IMR-90 (cell line): ENCODE results near the gene CDC42EP4. TPM values are rescaled to one million over a fixed set of nuclear protein-coding genes. Genes with fewer than 3 reads are reported as not detected.

Experiments
- ATAC-seq: fragments of 200-7000 bp; cut with Tn5 transposase; 2 replicates; pipeline ENCODE4 v1.9.1; 2020; ENCODE audit warnings: low read depth, mild to moderate bottlenecking, moderate library complexity
- BruUV-seq: library from RNA; stranded (reverse); fragments of 400-500 nt; replicated peaks from 2 replicates; lab custom pipeline; 2021; lab: Mats Ljungman, UMichigan
- CTCF ChIA-PET: fragments of 300-600 bp; formaldehyde crosslinking; extraction: SDS; loops from one replicate; lab custom pipeline; 2021; ENCODE audit warnings: antibody characterized with exemption; lab: Yijun Ruan, JAX
- POLR2A ChIA-PET: fragments of 300-600 bp; sonication (Branson Sonifier 250); formaldehyde crosslinking; loops from one replicate; lab custom pipeline; 2022; ENCODE audit warnings: antibody characterized with exemption; ENCODE audit not compliant: unreplicated experiment; lab: Charles Lee
- DNase-seq: peaks from one replicate; pipeline ENCODE4 v3.0.0; 2013
- H2AFZ ChIP-seq: replicated peaks from 2 replicates; pipeline ENCODE3; 2013; ENCODE audit warnings: low read length, mild to moderate bottlenecking; ENCODE audit not compliant: poor library complexity
- H2AK5ac ChIP-seq: 2 replicates; pipeline ENCODE4 v1.6.1; 2013; ENCODE audit warnings: low read depth, low read length, inconsistent platforms
- H2AK9ac ChIP-seq: replicated peaks from 2 replicates; pipeline ENCODE3; 2013; ENCODE audit warnings: mild to moderate bottlenecking, low read depth, low read length, moderate library complexity; ENCODE audit not compliant: poor library complexity
- H2BK120ac ChIP-seq: 2 replicates; pipeline ENCODE4 v1.6.1; 2013; ENCODE audit warnings: low read depth, low read length, inconsistent platforms
- H2BK15ac ChIP-seq: 3 replicates; pipeline ENCODE4 v1.6.1; 2013; ENCODE audit warnings: low read depth, low read length, inconsistent platforms
- H2BK20ac ChIP-seq: 2 replicates; pipeline ENCODE4 v1.6.1; 2013; ENCODE audit warnings: low read depth, mild to moderate bottlenecking, inconsistent platforms, low read length, moderate library complexity
- H2BK5ac ChIP-seq: 2 replicates; pipeline ENCODE4 v1.6.1; 2013; ENCODE audit warnings: mild to moderate bottlenecking, low read depth, low read length, inconsistent platforms; ENCODE audit not compliant: poor library complexity, severe bottlenecking
- H3K14ac ChIP-seq: replicated peaks from 2 replicates; pipeline ENCODE4 v1.6.1; 2013; ENCODE audit warnings: low read depth, low read length, inconsistent platforms
- H3K18ac ChIP-seq: 2 replicates; pipeline ENCODE4 v1.6.1; 2013; ENCODE audit warnings: low read depth, low read length, control low read depth
- H3K23ac ChIP-seq: 2 replicates; pipeline ENCODE4 v1.6.1; 2013; ENCODE audit warnings: low read depth, low read length, inconsistent platforms
- H3K27ac ChIP-seq: 2 replicates; pipeline ENCODE4 v1.5.1; 2013; ENCODE audit warnings: mild to moderate bottlenecking, control low read depth, low read length; ENCODE audit not compliant: insufficient read depth
- H3K27me3 ChIP-seq: 2 replicates; pipeline ENCODE4 v1.6.1; 2013; ENCODE audit warnings: low read length; ENCODE audit not compliant: control insufficient read depth, insufficient read depth
- H3K36me3 ChIP-seq: 2 replicates; pipeline ENCODE4 v1.6.1; 2013; ENCODE audit warnings: low read length, mixed read lengths; ENCODE audit not compliant: control insufficient read depth, insufficient read depth
- H3K4ac ChIP-seq: 2 replicates; pipeline ENCODE4 v1.6.1; 2013; ENCODE audit warnings: low read depth, low read length, inconsistent platforms
- H3K4me1 ChIP-seq: 2 replicates; pipeline ENCODE4 v1.6.1; 2013; ENCODE audit warnings: low read length, mixed read lengths; ENCODE audit not compliant: control insufficient read depth, insufficient read depth
- H3K4me2 ChIP-seq: 2 replicates; pipeline ENCODE4 v1.6.1; 2013; ENCODE audit warnings: low read depth, mild to moderate bottlenecking, control low read depth, low read length, moderate library complexity
- H3K4me3 ChIP-seq: 2 replicates; pipeline ENCODE4 v1.5.1; 2013; ENCODE audit warnings: low read depth, mild to moderate bottlenecking, control low read depth, low read length, moderate library complexity; ENCODE audit not compliant: insufficient read depth
- H3K56ac ChIP-seq: 2 replicates; pipeline ENCODE4 v1.6.1; 2013; ENCODE audit warnings: low read length, inconsistent platforms; ENCODE audit not compliant: insufficient read depth; ENCODE audit errors: extremely low read depth
- H3K79me1 ChIP-seq, 2 experiments: 2 replicates each; pipeline ENCODE4 v1.6.1; 2013; ENCODE audit warnings: low read length in 2 of 2, inconsistent platforms in 1 of 2, low read depth in 1 of 2
- H3K9ac ChIP-seq: 2 replicates; pipeline ENCODE4 v1.6.1; 2013; ENCODE audit warnings: low read depth, low read length, control low read depth
- H3K9me1 ChIP-seq: 2 replicates; pipeline ENCODE4 v1.6.1; 2013; ENCODE audit warnings: low read length, inconsistent platforms; ENCODE audit not compliant: insufficient read depth
- H3K9me3 ChIP-seq: 2 replicates; pipeline ENCODE4 v1.6.1; 2013; ENCODE audit warnings: low read length; ENCODE audit not compliant: control insufficient read depth, insufficient read depth
- H4K20me1 ChIP-seq: 2 replicates; pipeline ENCODE4 v1.6.1; 2013; ENCODE audit warnings: low read length, inconsistent platforms; ENCODE audit not compliant: insufficient read depth
- H4K5ac ChIP-seq: 2 replicates; pipeline ENCODE4 v1.6.1; 2013; ENCODE audit warnings: mild to moderate bottlenecking, low read depth, low read length, control low read depth
- H4K8ac ChIP-seq, 2 experiments: 2 replicates each; pipeline ENCODE4 v1.6.1; 2013; ENCODE audit warnings: low read depth in 2 of 2, low read length in 2 of 2, control low read depth in 1 of 2, inconsistent platforms in 1 of 2
- H4K91ac ChIP-seq: 2 replicates; pipeline ENCODE4 v1.6.1; 2013; ENCODE audit warnings: low read depth, low read length, inconsistent platforms; ENCODE audit not compliant: insufficient read depth
- BHLHE40 ChIP-seq: fragments of 150-350 bp; IDR thresholded peaks from 2 replicates; pipeline ENCODE4 v1.6.1; 2016; ENCODE audit warnings: mild to moderate bottlenecking, low read depth, low read length
- CEBPB ChIP-seq: IDR thresholded peaks from 2 replicates; pipeline ENCODE4 v1.6.1; 2012; ENCODE audit warnings: low read depth, low read length, improper control_type of control experiment
- FOS ChIP-seq: fragments of 150-350 bp; IDR thresholded peaks from 2 replicates; pipeline ENCODE4 v1.6.1; 2016; ENCODE audit warnings: low read depth, low read length
- MAFK ChIP-seq: IDR thresholded peaks from 2 replicates; pipeline ENCODE4 v1.6.1; 2012; ENCODE audit warnings: low read depth, low read length, improper control_type of control experiment
- MAZ ChIP-seq: IDR thresholded peaks from 2 replicates; pipeline ENCODE4 v1.6.1; 2012; ENCODE audit warnings: low read depth, mild to moderate bottlenecking, low read length, improper control_type of control experiment, moderate library complexity, borderline replicate concordance
- MXI1 ChIP-seq: IDR thresholded peaks from 2 replicates; pipeline ENCODE4 v1.6.1; 2012; ENCODE audit warnings: low read depth, mild to moderate bottlenecking, low read length, moderate library complexity, borderline replicate concordance
- NFE2L2 ChIP-seq: fragments of 150-350 bp; IDR thresholded peaks from 2 replicates; pipeline ENCODE4 v1.6.1; 2016; ENCODE audit warnings: low read depth, mild to moderate bottlenecking, low read length
- POLR2A ChIP-seq: IDR thresholded peaks from 2 replicates; pipeline ENCODE4 v1.6.1; 2012; ENCODE audit warnings: mild to moderate bottlenecking, low read depth, low read length
- RAD21 ChIP-seq: IDR thresholded peaks from 2 replicates; pipeline ENCODE4 v1.6.1; 2012; ENCODE audit warnings: low read length, improper control_type of control experiment
- RCOR1 ChIP-seq: IDR thresholded peaks from 2 replicates; pipeline ENCODE4 v1.6.1; 2012; ENCODE audit warnings: mild to moderate bottlenecking, low read length, improper control_type of control experiment; ENCODE audit not compliant: insufficient replicate concordance
- RFX5 ChIP-seq: IDR thresholded peaks from 2 replicates; pipeline ENCODE4 v1.8.0; 2012; ENCODE audit warnings: low read depth, mild to moderate bottlenecking, low read length, moderate library complexity
- SMC3 ChIP-seq: fragments of 150-350 bp; IDR thresholded peaks from 2 replicates; pipeline ENCODE4 v1.6.1; 2016; ENCODE audit warnings: low read depth, mild to moderate bottlenecking, antibody characterized with exemption, low read length, moderate library complexity
- USF2 ChIP-seq: fragments of 150-350 bp; IDR thresholded peaks from 2 replicates; pipeline ENCODE4 v1.6.1; 2017; ENCODE audit warnings: mild to moderate bottlenecking, antibody characterized with exemption, low read length, low read depth
- WGBS, 2 experiments: methylation state at CpG; one replicate each; pipeline versions ENCODE4 v1.1.5 to v1.1.7; 2013; ENCODE audit warnings: missing lambda C conversion rate in 2 of 2; ENCODE audit not compliant: insufficient read length in 1 of 2; ENCODE audit errors: extremely low coverage in 2 of 2; 5-methylcytosine and 5-hydroxymethylcytosine counted together
- dilution Hi-C: fragments of 300-500 bp; cut with HindIII; formaldehyde crosslinking; loops from one replicate; pipeline ENCODE4 v1.14.3; 2018; ENCODE audit warnings: low sequenced_read_pairs; ENCODE audit not compliant: unreplicated experiment
- in situ Hi-C: fragments of 300-500 bp; cut with MboI; formaldehyde crosslinking; loops from 3 replicates; pipeline ENCODE4 v1.14.3; 2019; ENCODE audit warnings: low sequenced_read_pairs, inconsistent platforms, mixed read lengths
- intact Hi-C: fragments of 100-400 bp; cut with micrococcal nuclease; formaldehyde crosslinking; loops from 2 replicates; pipeline ENCODE4 v1.10.0; 2022
- polyA plus RNA-seq, 3 experiments: library from polyadenylated mRNA; depleted of rRNA; stranded (reverse); fragments of >200 nt; gene quantifications; 2 replicates each; pipeline ENCODE4 v1.2.3, GENCODE V29; 2012; ENCODE audit warnings: low replicate concordance in 1 of 3
- total RNA-seq: library from RNA; depleted of rRNA; stranded (reverse); fragments of >200 nt; gene quantifications from 2 replicates; pipeline ENCODE4 v1.2.3, GENCODE V29; 2012
- TF ChIP-seq, protein P1 (sequence below): conservative IDR thresholded peaks from 2 replicates; pipeline ENCODE4 v1.5.1; 2012; ENCODE audit warnings: mild to moderate bottlenecking, low read depth, low read length, improper control_type of control experiment

The CDC42EP4 gene
- total and polyA plus RNA-seq, 2 of the 4 experiments (the other 2 are of a cell fraction), result 14.3 to 25.8 TPM

GRCh38 chr17:73360961-73361761, 49.4 kb upstream of the CDC42EP4 start:
- Histone ChIP-seq H3K56ac (no peak overlapping the region), H4K91ac (no peak overlapping the region), H2AK9ac (no peak overlapping the region), H3K14ac (no peak overlapping the region), H3K79me1 (no peaks in the 10 kb centered on the region), H3K27ac (no peak overlapping the region), H2BK20ac (no peak overlapping the region), H3K23ac (no peak overlapping the region), H2BK5ac (no peak overlapping the region), H4K8ac (no peak overlapping the region), H2AFZ (peak overlapping the region; percentile 21), H4K5ac (no peak overlapping the region), H3K4ac (no peak overlapping the region), H3K18ac (no peak overlapping the region), H3K27me3 (peaks cover 14% of the 10 kb centered on the region), H2BK120ac (no peak overlapping the region), H2BK15ac (no peak overlapping the region), H2AK5ac (no peak overlapping the region), H3K4me3 (no peak overlapping the region), H3K9me1 (no peaks in the 10 kb centered on the region), H3K4me1 (no peaks in the 10 kb centered on the region; the same call in 1 of the 2 replicates), H3K36me3 (no peaks in the 10 kb centered on the region), H4K20me1 (no peaks in the 10 kb centered on the region), H3K9ac (no peak overlapping the region), H3K9me3 (no peaks in the 10 kb centered on the region), H3K4me2 (no peak overlapping the region)
- 64% methylated on average over 18 of the region's 29 CpGs; no CpG with 5 or more reads in 1 of the 2 experiments for WGBS, 2 experiments
- ATAC-seq (no peak), DNase-seq (no peak)
- CTCF ChIA-PET, result interaction anchor here (0.7 to 0.9 kb wide), 2 partner anchors 9 to 842 kb away, joined by 3 to 5 read pairs; partner anchors contain the start of gene RPL38
- TF ChIP-seq RFX5, result no peak
- no peak for TF ChIP-seq RAD21
- no peak for TF ChIP-seq BHLHE40
- no peak for TF ChIP-seq MAZ
- TF ChIP-seq RCOR1, result no peak
- no peak for TF ChIP-seq FOS
- no peak for TF ChIP-seq MAFK
- no peak for TF ChIP-seq MXI1
- no peak for TF ChIP-seq USF2
- no peak for TF ChIP-seq POLR2A
- TF ChIP-seq, protein P1, sequence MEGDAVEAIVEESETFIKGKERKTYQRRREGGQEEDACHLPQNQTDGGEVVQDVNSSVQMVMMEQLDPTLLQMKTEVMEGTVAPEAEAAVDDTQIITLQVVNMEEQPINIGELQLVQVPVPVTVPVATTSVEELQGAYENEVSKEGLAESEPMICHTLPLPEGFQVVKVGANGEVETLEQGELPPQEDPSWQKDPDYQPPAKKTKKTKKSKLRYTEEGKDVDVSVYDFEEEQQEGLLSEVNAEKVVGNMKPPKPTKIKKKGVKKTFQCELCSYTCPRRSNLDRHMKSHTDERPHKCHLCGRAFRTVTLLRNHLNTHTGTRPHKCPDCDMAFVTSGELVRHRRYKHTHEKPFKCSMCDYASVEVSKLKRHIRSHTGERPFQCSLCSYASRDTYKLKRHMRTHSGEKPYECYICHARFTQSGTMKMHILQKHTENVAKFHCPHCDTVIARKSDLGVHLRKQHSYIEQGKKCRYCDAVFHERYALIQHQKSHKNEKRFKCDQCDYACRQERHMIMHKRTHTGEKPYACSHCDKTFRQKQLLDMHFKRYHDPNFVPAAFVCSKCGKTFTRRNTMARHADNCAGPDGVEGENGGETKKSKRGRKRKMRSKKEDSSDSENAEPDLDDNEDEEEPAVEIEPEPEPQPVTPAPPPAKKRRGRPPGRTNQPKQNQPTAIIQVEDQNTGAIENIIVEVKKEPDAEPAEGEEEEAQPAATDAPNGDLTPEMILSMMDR, result no peak
- no peak for TF ChIP-seq NFE2L2
- TF ChIP-seq CEBPB, result no peak
- no peak for TF ChIP-seq SMC3
- POLR2A ChIA-PET, result no interaction called here
- intact Hi-C loops, result no loop called here
- in situ Hi-C loops, result loop anchor here (25.0 kb wide), 1 partner anchor 774 kb away; no protein-coding TSS in a partner anchor
- no TSS peak for BruUV-seq
- dilution Hi-C loops, result no loop called here
